PC-9 (cell line): Measurements from ENCODE around the gene JMJD1C. TPM values are rescaled to one million over a fixed set of nuclear protein-coding genes. Genes with fewer than 3 reads are reported as not detected.

Experiments used
- BruUV-seq: library from RNA; stranded (reverse); fragments of 400-500 nt; replicated peaks from 2 replicates; lab custom pipeline; 2021; lab: Mats Ljungman, UMichigan
- CTCF ChIA-PET: fragments of 300-600 bp; sonication (Branson Sonifier 250); formaldehyde crosslinking; loops from one replicate; lab custom pipeline; 2022; ENCODE audit warnings: antibody characterized with exemption; lab: Charles Lee
- POLR2A ChIA-PET: fragments of 300-600 bp; sonication (Branson Sonifier 250); formaldehyde crosslinking; loops from one replicate; lab custom pipeline; 2022; ENCODE audit warnings: antibody characterized with exemption; ENCODE audit not compliant: unreplicated experiment; lab: Charles Lee
- DNase-seq, 2 experiments: peaks; one replicate each; pipeline versions ENCODE4 v3.0.0 to v3.0.0-alpha.2; 2015 to 2022; ENCODE audit warnings: mixed read lengths in 1 of 2
- H2AFZ ChIP-seq: fragments of 200-600 bp; sonication (generic); 2 replicates; pipeline ENCODE4 v1.8.1; 2017; ENCODE audit warnings: antibody characterized with exemption
- H3F3A ChIP-seq: fragments of 200-600 bp; sonication (generic); 2 replicates; pipeline ENCODE4 v1.8.1; 2017; ENCODE audit warnings: antibody characterized with exemption, mild to moderate bottlenecking, low read depth; ENCODE audit not compliant: insufficient read depth
- H3K27ac ChIP-seq: fragments of 200-600 bp; sonication (generic); 2 replicates; pipeline ENCODE4 v1.6.1; 2016; ENCODE audit warnings: mixed run types
- H3K27me3 ChIP-seq: fragments of 200-600 bp; sonication (generic); 2 replicates; pipeline ENCODE4 v1.6.1; 2016; ENCODE audit warnings: low read depth, mixed run types; ENCODE audit not compliant: insufficient read depth
- H3K36me3 ChIP-seq: fragments of 200-600 bp; sonication (generic); 2 replicates; pipeline ENCODE4 v1.6.1; 2016; ENCODE audit warnings: low read depth, mixed run types
- H3K4me1 ChIP-seq: fragments of 200-600 bp; sonication (generic); replicated peaks from 2 replicates; pipeline ENCODE4 v1.6.1; 2016; ENCODE audit warnings: mixed run types; ENCODE audit not compliant: insufficient read depth
- H3K4me2 ChIP-seq: fragments of 200-600 bp; sonication (generic); 2 replicates; pipeline ENCODE4 v1.6.1; 2017; ENCODE audit warnings: mixed run types
- H3K4me3 ChIP-seq: fragments of 200-600 bp; sonication (generic); 2 replicates; pipeline ENCODE4 v1.6.1; 2016; ENCODE audit warnings: mixed run types
- H3K79me2 ChIP-seq: fragments of 200-600 bp; sonication (generic); 2 replicates; pipeline ENCODE4 v1.6.1; 2017; ENCODE audit warnings: low read depth, mixed run types
- H3K9me2 ChIP-seq: fragments of 200-600 bp; sonication (generic); 2 replicates; pipeline ENCODE4 v1.8.1; 2017; ENCODE audit warnings: mild to moderate bottlenecking; ENCODE audit not compliant: insufficient read depth
- H3K9me3 ChIP-seq: fragments of 200-600 bp; sonication (generic); 2 replicates; pipeline ENCODE4 v1.8.1; 2016; ENCODE audit warnings: low read depth; ENCODE audit not compliant: insufficient read depth
- H4K20me1 ChIP-seq: fragments of 200-600 bp; sonication (generic); 2 replicates; pipeline ENCODE4 v1.8.1; 2017; ENCODE audit not compliant: insufficient read depth
- CTCF ChIP-seq: fragments of 200-600 bp; sonication (generic); conservative IDR thresholded peaks from 2 replicates; pipeline ENCODE4 v1.6.1; 2017; ENCODE audit warnings: mixed run types, antibody characterized with exemption, mild to moderate bottlenecking, moderate library complexity
- EZH2 ChIP-seq: fragments of 200-600 bp; sonication (generic); IDR thresholded peaks from 2 replicates; pipeline ENCODE4 v1.8.0; 2017; ENCODE audit warnings: antibody characterized with exemption, low read depth
- intact Hi-C: fragments of 100-400 bp; cut with micrococcal nuclease; formaldehyde crosslinking; loops from one replicate; pipeline ENCODE4 v1.10.0; 2022; ENCODE audit not compliant: unreplicated experiment
- total RNA-seq: library from RNA; stranded (reverse); gene quantifications from 2 replicates; pipeline ENCODE4 v1.2.3, GENCODE V29; 2021

JMJD1C gene
- total RNA-seq, 1 experiment from 2014 or later, result 78.7 TPM

DNA sequence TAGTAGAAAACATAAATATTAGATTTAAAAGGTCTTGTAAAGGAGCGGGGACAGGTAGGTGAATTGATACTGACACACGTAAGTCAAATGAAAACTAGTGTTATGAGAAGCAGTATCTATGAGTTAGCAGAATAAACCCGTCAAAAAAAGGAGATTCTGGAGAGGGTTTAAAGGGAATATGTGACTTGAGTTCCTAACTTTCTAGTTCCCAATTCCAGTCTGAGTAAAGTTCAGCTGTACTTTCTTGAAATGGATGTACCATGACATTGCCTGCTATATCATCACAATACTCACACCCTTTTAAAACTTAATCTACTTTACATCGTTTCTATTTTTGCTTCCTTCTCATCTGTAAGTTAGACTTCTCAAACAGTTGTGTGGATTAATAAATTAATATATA is 210.5 kb downstream of the JMJD1C start:
- ChIA-PET POLR2A (no interaction called here), CTCF (no interaction called here)
- H3F3A ChIP-seq, result no peaks in the 10 kb centered on the region; the same call in 1 of the 2 replicates
- no peaks in the 10 kb centered on the region for H3K27me3 ChIP-seq
- H3K9me2 ChIP-seq, result no peaks in the 10 kb centered on the region
- peaks cover 100% of the 10 kb centered on the region for H3K79me2 ChIP-seq
- no peak for DNase-seq
- peaks cover 19% of the 10 kb centered on the region; the same call in 1 of the 2 replicates for H3K36me3 ChIP-seq
- H3K9me3 ChIP-seq, result 0 out of 2 replicates have a peak, but pooled peaks cover 4% of the 10 kb centered on the region
- peaks cover 34% of the 10 kb centered on the region for H4K20me1 ChIP-seq
- no peak for TF ChIP-seq CTCF
- no peak for TF ChIP-seq EZH2
- no peak overlapping the region for H2AFZ ChIP-seq
- peaks cover 15% of the 10 kb centered on the region for H3K4me1 ChIP-seq
- H3K27ac ChIP-seq, result no peak overlapping the region
- no TSS peak for BruUV-seq
- no peak overlapping the region for H3K4me3 ChIP-seq
- intact Hi-C loops, result no loop called here
- no peak overlapping the region for H3K4me2 ChIP-seq

GRCh38 chr10:63253040-63253439 is 212.7 kb downstream of the JMJD1C start:
- POLR2A ChIA-PET, result no interaction called here
- BruUV-seq, result no TSS peak
- no peak for TF ChIP-seq CTCF
- no peak for TF ChIP-seq EZH2
- no peaks in the 10 kb centered on the region for H3K9me3 ChIP-seq
- no peaks in the 10 kb centered on the region for H3K27me3 ChIP-seq
- H3K79me2 ChIP-seq, result peaks cover 92% of the 10 kb centered on the region
- H3K4me3 ChIP-seq, result no peak overlapping the region
- intact Hi-C loops, result no loop called here
- peaks cover 35% of the 10 kb centered on the region for H4K20me1 ChIP-seq
- no peaks in the 10 kb centered on the region for H3K9me2 ChIP-seq
- H3K27ac ChIP-seq, result no peak overlapping the region
- no peaks in the 10 kb centered on the region; the same call in 1 of the 2 replicates for H3F3A ChIP-seq
- H3K4me2 ChIP-seq, result no peak overlapping the region
- H2AFZ ChIP-seq, result no peak overlapping the region
- DNase-seq, result no peak
- CTCF ChIA-PET, result no interaction called here
- H3K36me3 ChIP-seq, result no peaks in the 10 kb centered on the region
- H3K4me1 ChIP-seq, result no peaks in the 10 kb centered on the region

DNA sequence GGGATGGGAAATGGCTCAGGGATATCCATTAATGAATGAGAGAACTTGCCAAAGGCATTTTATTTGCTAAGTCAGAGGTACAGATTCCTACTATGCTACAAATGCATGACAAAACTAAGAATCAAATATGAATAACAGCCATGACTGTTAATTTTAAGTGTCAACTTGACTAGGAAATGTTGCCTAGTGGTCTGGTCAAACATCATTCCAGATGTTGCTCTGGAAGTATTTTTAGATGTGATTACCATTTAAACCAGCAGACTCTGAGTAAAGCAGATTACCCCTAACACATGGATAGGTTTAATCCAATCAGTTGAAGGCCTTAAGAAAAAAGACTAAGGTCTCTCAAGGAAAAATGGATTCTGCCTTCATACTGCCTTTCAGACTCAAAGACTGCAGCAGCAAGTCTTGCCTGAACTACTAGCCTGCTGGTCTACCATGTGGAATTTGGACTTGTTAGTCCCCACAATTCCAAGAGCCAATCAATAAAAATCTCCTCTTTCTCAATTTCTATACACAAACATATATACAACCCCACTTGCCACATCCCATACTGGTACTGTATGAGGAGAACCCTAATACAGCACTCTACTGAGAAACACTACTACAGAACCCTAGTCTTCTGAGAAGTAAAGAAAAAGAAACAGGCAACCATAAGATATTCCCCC is 213.5 kb downstream of the JMJD1C start:
- Histone ChIP-seq H3K9me3 (no peaks in the 10 kb centered on the region), H3K27ac (no peak overlapping the region), H4K20me1 (peaks cover 33% of the 10 kb centered on the region), H3K79me2 (peaks cover 92% of the 10 kb centered on the region), H3K27me3 (no peaks in the 10 kb centered on the region), H3F3A (peaks cover 2% of the 10 kb centered on the region; the same call in 1 of the 2 replicates), H3K4me2 (no peak overlapping the region), H3K4me3 (no peak overlapping the region), H2AFZ (no peak overlapping the region), H3K36me3 (no peaks in the 10 kb centered on the region), H3K9me2 (no peaks in the 10 kb centered on the region), H3K4me1 (no peaks in the 10 kb centered on the region)
- CTCF ChIA-PET, result no interaction called here
- no peak for DNase-seq
- TF ChIP-seq CTCF (no peak), EZH2 (no peak)
- intact Hi-C loops, result no loop called here
- POLR2A ChIA-PET, result interaction anchor here (0.6 kb wide), 1 partner anchor 16 kb away, joined by 7 read pairs; no protein-coding TSS in a partner anchor
- no TSS peak for BruUV-seq
